Gastroesophageal sphincter (tissue), 3 donors: ENCODE results near the gene FOXI3.

Source experiments
- CTCF ChIP-seq, 4 experiments: fragments of 200-600 bp in 2 of 4; fragments of 450-650 bp in 2 of 4; sonication (generic) in 1 of 4; IDR thresholded peaks; one replicate each; pipeline ENCODE4 v1.5.1; 2017 to 2019; ENCODE audit warnings: antibody characterized with exemption in 4 of 4, mild to moderate bottlenecking in 2 of 4, moderate library complexity in 2 of 4
- POLR2A ChIP-seq, 2 donors: fragments of 450-650 bp; IDR thresholded peaks; one replicate each; pipeline ENCODE4 v1.6.1; 2017; ENCODE audit warnings: antibody characterized with exemption in 2 of 2, mild to moderate bottlenecking in 2 of 2, moderate library complexity in 1 of 2
- POLR2AphosphoS5 ChIP-seq: sonication (generic); formaldehyde crosslinking; IDR thresholded peaks from one replicate; pipeline ENCODE4 v1.6.1; 2017; ENCODE audit warnings: antibody characterized with exemption

GRCh38 chr2:88464153-88464552, 11.7 kb upstream of the FOXI3 start:
- TF ChIP-seq CTCF (IDR thresholded peaks at IDR 0.05), result no peak
- TF ChIP-seq POLR2AphosphoS5, result no peak
- no peak for TF ChIP-seq POLR2A (IDR thresholded peaks at IDR 0.05)
